Large intestine (tissue), 3 donors: Measurements from ENCODE around the gene ATP6V1B1. TPM values are rescaled to one million over a fixed set of nuclear protein-coding genes. Genes with fewer than 3 reads are reported as not detected.
"Not testable (repeated sequence)": the region's sequence is repeated elsewhere in the genome, so short reads cannot be mapped to it uniquely, and the experiment has no call there.

Experiments used
- DNase-seq, 2 donors: peaks; one replicate each; pipeline versions ENCODE4 v3.0.0 to v3.0.0-alpha.2; 2013
- H3K27ac ChIP-seq: one replicate; pipeline ENCODE4 v1.5.1; 2013; ENCODE audit warnings: low read length
- H3K27me3 ChIP-seq: 2 replicates; pipeline ENCODE4 v1.6.1; 2013; ENCODE audit warnings: low read length; ENCODE audit not compliant: control insufficient read depth, insufficient read depth
- H3K36me3 ChIP-seq: 2 replicates; pipeline ENCODE4 v1.6.1; 2013; ENCODE audit warnings: low read length; ENCODE audit not compliant: control insufficient read depth, insufficient read depth
- H3K4me1 ChIP-seq: one replicate; pipeline ENCODE4 v1.6.1; 2013; ENCODE audit warnings: low read length; ENCODE audit not compliant: control insufficient read depth, insufficient read depth
- H3K4me3 ChIP-seq: one replicate; pipeline ENCODE4 v1.5.1; 2013; ENCODE audit warnings: low read length
- H3K9me3 ChIP-seq: one replicate; pipeline ENCODE4 v1.6.1; 2013; ENCODE audit warnings: mild to moderate bottlenecking, low read depth, low read length, moderate library complexity; ENCODE audit not compliant: control insufficient read depth
- WGBS: methylation state at CpG from one replicate; pipeline ENCODE4 v1.1.5; 2013; ENCODE audit warnings: low lambda C conversion rate; ENCODE audit not compliant: insufficient coverage; 5-methylcytosine and 5-hydroxymethylcytosine counted together
- polyA plus RNA-seq: library from polyadenylated mRNA; unstranded; fragments of 120-200 nt; gene quantifications from one replicate; pipeline ENCODE4 v1.2.1, GENCODE V29; 2013

ATP6V1B1 gene
- polyA plus RNA-seq, 1 donor = 1.6 TPM

DNA sequence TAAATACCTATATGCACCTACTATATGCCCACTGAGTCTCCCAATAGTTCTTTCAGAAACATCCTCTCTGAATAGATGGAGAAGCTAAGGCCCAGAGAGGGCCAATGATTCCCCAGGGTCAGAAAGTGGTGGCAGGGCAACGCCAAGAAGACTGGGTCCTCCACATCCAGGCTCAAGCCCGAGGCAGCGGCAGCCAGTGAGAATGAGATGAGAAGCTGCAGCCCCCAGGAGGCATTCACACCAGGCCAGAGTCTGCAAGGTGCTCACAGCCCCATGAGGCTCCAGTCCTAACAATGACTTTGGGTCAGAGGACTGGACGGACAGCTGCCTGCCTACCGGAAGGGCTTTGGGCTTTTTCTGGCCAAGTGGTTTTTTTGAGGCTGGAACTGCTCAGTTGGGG, 55.4 kb downstream of the ATP6V1B1 start:
- Histone ChIP-seq H3K27ac (no peak overlapping the region), H3K4me3 (no peak overlapping the region), H3K4me1 (peaks cover 9% of the 10 kb centered on the region), H3K36me3 (peaks cover 57% of the 10 kb centered on the region), H3K9me3 (no peaks in the 10 kb centered on the region), H3K27me3 (no peaks in the 10 kb centered on the region)
- WGBS = no CpG with 5 or more reads among the region's 5 CpGs
- DNase-seq = no peak

DNA sequence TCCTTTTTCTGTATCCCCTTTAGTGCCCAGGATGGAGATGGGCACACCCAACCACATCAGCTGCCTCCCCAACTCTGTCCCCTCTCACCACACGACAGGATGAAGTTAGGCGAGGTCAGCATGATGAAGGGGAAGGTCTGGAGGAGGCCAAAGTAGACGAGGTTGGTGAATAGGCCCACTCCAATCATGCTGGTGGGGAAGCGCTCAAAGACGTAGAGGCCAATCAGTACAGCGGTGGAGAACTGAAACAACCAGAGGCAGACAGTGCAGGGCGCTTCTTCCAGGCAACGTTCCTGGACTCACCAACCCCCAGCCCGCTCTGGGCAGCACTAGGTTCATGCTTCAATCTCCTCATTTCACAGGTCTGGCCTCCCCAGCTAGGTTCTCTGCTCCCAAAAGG, 56.0 kb downstream of the ATP6V1B1 start:
- peaks cover 52% of the 10 kb centered on the region for H3K36me3 ChIP-seq

DNA sequence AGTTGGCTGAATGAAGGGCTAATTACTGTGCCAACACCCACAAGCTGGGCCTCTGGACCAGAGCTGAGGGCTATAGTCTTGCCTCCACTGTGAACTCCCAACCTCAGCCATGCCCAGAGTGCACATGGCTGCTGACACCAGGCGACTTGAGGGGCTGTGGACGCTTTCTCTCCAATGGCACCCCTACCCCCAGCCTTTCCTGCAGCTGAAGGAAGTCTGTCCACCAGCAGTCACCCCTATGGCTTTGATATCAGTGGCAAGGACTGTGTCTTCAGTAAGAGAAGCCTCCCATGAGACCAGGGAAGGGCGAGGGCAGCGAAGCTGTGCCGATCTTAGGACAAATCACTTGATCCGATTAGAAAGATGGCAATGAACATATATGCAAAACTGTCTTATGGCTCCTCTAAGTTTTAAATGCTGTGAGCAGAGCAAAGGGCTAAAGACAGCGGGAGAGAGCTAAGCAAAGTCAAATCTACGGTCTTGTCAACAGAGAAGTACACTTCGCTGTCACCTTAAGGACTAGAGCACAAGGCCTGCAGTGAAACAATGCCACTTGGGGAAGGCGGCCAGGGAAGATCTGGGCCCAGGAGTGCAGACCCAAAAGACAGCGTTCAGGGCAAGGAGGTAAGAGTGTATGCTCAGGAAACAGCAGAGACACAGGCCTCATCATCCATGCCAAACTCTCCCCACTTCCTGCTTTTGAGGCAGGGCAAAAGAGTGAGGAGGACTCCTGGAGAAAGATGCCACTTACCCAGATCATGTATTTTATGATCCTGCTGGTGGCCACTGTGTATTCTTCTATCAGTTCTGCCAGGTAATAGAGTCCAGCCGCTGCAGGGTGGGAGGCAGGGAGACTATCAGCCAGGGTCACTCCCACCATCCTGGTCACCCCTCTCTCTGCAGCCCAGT, 57.5 kb downstream of the ATP6V1B1 start:
- H3K9me3 ChIP-seq = no peaks in the 10 kb centered on the region
- peak overlapping the region; percentile 59 for H3K4me3 ChIP-seq
- DNase-seq = no peak
- H3K27ac ChIP-seq = no peak overlapping the region
- no CpG with 5 or more reads among the region's 12 CpGs for WGBS
- H3K27me3 ChIP-seq = no peaks in the 10 kb centered on the region
- H3K4me1 ChIP-seq = peaks cover 9% of the 10 kb centered on the region
- peaks cover 38% of the 10 kb centered on the region for H3K36me3 ChIP-seq

More for the DNA sequence above, 56.0 kb downstream of the ATP6V1B1 start:
- Histone ChIP-seq H3K4me1 (peaks cover 9% of the 10 kb centered on the region), H3K4me3 (no peak overlapping the region), H3K27me3 (no peaks in the 10 kb centered on the region), H3K9me3 (no peaks in the 10 kb centered on the region), H3K27ac (no peak overlapping the region)
- WGBS = no CpG with 5 or more reads among the region's 9 CpGs
- no peak for DNase-seq

DNA sequence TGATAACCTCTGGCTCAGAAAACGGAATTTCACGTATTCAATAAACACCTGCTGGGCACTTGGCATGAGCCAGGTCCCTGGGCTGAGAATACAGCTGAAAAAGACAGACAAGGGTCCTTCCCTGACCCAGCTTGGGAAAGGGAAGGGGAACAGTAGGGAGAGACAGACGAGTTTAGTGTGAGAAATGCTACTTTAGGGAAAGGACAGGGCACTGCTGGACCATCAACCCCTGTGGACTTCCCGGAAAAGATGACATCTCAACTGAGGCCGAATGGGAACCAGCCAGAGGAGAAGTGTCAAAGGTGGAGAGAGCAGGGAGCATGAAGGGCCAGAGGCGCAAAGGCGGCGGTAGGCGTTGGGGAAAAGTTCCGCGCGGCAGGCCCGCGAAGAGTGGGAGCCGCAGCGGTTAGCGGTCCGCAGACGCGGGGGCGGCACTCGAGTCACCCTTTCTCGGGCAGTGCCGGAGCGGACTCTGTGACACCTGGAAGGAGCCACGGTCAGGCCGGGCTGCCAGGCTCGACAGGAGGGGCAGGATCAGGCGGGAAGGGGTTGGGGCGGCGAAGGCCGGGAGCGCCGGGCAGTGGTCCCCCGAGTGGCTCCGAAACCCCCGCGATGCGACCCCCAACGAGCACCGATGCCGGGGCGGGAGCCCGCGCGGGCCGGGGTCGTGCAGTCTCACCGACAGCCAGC, 58.5 kb downstream of the ATP6V1B1 start:
- Histone ChIP-seq H3K4me1 (peaks cover 9% of the 10 kb centered on the region), H3K36me3 (peaks cover 28% of the 10 kb centered on the region), H3K4me3 (peak overlapping the region; percentile 59), H3K27me3 (no peaks in the 10 kb centered on the region), H3K9me3 (no peaks in the 10 kb centered on the region), H3K27ac (peak overlapping the region; percentile 23)
- no CpG with 5 or more reads among the region's 49 CpGs for WGBS
- no peak for DNase-seq

DNA sequence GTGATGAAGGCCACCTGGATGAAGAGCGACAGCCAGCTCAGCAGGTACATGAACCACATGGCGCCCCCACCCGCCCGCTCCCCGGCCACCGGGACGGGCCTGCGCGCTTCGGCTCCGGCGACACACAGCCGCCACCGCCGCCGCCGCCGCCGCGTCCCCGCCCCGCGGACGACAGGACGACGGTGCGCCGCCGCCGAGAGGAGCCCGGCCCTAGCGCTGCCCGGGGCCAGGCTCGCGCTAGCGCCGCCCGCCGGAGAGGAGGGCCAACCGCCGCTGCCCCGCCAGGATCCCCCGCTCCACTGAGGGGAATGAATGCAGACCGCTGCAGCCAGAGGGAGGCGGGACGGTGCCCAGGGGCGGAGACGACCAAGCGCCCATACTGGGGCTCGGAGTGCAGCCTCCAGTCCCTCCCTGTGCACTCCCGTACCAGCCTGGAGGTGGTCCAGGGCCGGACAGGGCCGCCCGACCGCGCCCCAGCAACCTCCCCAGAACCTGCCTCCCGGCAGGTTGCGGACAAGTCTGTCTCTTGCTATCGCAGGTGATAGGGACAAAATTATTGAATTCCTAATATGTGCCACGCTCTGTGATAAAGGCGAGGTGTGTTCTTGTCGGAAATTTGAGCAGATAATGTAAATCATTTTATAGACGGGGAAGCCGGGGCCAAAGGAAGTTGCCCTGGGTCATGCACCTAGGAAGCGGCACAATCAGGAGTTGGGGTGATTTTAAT, 59.2 kb downstream of the ATP6V1B1 start, which contains the start of gene TEX261:
Gene TEX261 (minus strand): TSS at position 175 of the 727 bp plus-strand sequence. CDS start 116 bp downstream, at position 59.
- no peaks in the 10 kb centered on the region for H3K9me3 ChIP-seq
- H3K27ac ChIP-seq = peak within 1 kb of the TSS; percentile 70
- H3K36me3 ChIP-seq = peaks cover 21% of the 10 kb centered on the region
- H3K4me1 ChIP-seq = peaks cover 9% of the 10 kb centered on the region
- H3K27me3 ChIP-seq = no peaks in the 10 kb centered on the region
- DNase-seq = peak; percentile 76 to 93
- H3K4me3 ChIP-seq = peak within 1 kb of the TSS; percentile 90
- no CpG with 5 or more reads among the region's 65 CpGs for WGBS

DNA sequence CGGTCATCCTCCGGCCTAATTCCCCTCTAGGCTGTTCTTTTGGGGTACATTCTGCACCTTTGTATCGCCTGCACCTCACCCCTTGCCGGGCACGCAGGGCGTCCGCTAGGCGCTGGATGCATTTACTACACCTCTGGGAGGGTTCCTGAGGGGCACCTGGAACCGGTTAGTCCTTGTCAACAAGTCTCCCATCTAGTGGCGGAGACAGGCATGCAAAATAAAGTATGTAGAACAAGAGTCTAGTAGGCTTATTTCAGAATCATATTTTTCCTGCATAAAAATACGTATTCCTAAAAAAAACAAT, 59.7 kb downstream of the ATP6V1B1 start:
- DNase-seq = peak; percentile 40 to 69
- Histone ChIP-seq H3K9me3 (no peaks in the 10 kb centered on the region), H3K4me3 (peak overlapping the region; percentile 90), H3K4me1 (peaks cover 9% of the 10 kb centered on the region), H3K36me3 (peaks cover 16% of the 10 kb centered on the region), H3K27me3 (no peaks in the 10 kb centered on the region), H3K27ac (peak overlapping the region; percentile 70)
- 29% methylated on average over 1 of the region's 11 CpGs for WGBS

DNA sequence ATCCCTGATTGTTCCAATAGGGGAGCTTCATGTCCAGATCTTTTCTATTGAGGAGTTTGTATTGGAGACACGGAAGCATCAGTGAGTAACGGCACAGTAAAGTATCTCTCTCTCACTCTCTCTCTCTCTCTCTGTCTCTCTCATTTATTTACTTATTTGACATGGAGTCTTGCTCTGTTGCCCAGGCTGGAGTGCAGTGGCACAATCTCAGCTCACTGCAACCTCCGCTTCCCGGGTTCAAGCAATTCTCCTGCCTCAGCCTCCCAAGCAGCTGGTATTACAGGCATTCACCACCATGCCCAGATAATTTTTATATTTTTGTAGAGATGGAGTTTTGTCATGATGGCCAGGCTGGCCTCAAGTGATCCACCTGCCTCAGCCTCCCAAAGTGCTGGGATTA, 63.2 kb downstream of the ATP6V1B1 start:
- H3K9me3 ChIP-seq, DNase-seq, H3K27ac ChIP-seq, H3K36me3 ChIP-seq, H3K27me3 ChIP-seq, H3K4me3 ChIP-seq: not testable (repeated sequence)
- WGBS = no CpG with 5 or more reads among the region's 4 CpGs
- H3K4me1 ChIP-seq = peaks cover 18% of the 10 kb centered on the region

DNA sequence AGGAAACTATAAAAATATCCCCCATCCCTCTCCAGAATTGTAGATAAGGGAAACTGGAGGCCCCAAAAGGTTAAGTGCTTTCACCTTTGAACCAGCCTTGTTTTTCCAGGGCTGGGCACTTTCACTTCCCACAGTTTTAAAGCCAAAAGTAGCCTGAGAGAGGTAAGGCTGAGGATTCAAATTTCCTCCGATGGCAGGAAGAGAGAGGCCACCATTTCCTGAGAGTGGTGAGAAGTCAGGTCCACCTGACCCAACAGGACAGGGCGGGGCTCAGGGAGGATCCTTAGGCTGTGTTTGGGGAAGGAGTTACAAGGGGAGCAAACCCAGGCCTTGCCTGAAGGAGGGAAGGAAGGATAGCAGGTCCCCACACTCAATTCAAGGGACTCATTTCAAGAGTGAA, 63.7 kb downstream of the ATP6V1B1 start:
- no peaks in the 10 kb centered on the region for H3K9me3 ChIP-seq
- peak in 1 of 2 donors; percentile 23 for DNase-seq
- H3K4me1 ChIP-seq = peaks cover 18% of the 10 kb centered on the region
- no peaks in the 10 kb centered on the region for H3K27me3 ChIP-seq
- H3K27ac ChIP-seq = no peak overlapping the region
- H3K36me3 ChIP-seq = no peaks in the 10 kb centered on the region
- no peak overlapping the region for H3K4me3 ChIP-seq
- WGBS = no CpG with 5 or more reads among the region's 2 CpGs

DNA sequence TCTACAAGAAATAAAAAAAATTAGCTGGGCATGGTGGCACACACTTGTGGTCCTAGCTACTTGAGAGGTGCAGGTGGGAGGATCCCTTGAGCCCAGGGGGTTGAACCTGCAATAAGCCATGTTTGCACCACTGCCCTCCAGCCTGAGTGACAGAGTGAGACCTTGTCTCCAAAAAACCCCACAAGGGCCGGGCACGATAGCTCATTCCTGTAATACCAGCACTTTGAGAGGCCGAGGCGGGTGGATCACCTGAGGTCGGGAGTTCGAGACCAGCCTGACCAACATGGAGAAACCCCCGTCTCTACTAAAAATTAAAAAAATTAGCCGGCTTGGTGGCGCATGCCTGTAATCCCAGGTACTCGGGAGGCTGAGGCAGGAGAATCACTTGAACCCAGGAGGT, 64.2 kb downstream of the ATP6V1B1 start:
- H3K4me1 ChIP-seq = peaks cover 18% of the 10 kb centered on the region
- H3K4me3 ChIP-seq, H3K27me3 ChIP-seq, H3K27ac ChIP-seq, H3K9me3 ChIP-seq, H3K36me3 ChIP-seq, DNase-seq: not testable (repeated sequence)
- no CpG with 5 or more reads among the region's 10 CpGs for WGBS
